Measurements from ENCODE around the gene GALNT17.

DNA sequence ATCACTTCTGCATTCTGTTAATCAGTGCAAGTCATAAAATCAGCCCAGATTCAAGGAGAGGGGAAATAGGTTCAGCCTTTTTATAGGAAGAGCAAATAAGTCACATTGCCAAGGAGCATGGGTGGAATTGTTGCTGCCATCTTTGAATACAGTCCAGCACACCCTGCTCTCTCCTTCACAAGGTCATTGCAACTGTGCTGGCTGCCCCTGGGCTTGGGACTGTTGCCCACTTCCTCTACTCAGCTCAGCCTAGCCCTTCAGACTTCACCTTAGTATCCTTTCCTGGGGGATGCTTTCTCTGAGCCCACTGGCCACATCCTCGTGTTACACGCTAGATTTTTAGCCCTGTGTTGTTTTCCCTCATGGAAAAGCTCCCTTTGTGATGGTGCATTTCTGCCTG, 527.7 kb downstream of the GALNT17 start:
- TF ChIP-seq, protein P1, sequence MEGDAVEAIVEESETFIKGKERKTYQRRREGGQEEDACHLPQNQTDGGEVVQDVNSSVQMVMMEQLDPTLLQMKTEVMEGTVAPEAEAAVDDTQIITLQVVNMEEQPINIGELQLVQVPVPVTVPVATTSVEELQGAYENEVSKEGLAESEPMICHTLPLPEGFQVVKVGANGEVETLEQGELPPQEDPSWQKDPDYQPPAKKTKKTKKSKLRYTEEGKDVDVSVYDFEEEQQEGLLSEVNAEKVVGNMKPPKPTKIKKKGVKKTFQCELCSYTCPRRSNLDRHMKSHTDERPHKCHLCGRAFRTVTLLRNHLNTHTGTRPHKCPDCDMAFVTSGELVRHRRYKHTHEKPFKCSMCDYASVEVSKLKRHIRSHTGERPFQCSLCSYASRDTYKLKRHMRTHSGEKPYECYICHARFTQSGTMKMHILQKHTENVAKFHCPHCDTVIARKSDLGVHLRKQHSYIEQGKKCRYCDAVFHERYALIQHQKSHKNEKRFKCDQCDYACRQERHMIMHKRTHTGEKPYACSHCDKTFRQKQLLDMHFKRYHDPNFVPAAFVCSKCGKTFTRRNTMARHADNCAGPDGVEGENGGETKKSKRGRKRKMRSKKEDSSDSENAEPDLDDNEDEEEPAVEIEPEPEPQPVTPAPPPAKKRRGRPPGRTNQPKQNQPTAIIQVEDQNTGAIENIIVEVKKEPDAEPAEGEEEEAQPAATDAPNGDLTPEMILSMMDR (IDR thresholded peaks at IDR 0.05): no peak
- TF ChIP-seq POLR2AphosphoS5 (IDR thresholded peaks at IDR 0.05; ENCODE audit: low read depth, low read length): no peak
- no peak for TF ChIP-seq SIN3A (IDR thresholded peaks at IDR 0.05; ENCODE audit: borderline replicate concordance, insufficient read depth, low read depth, low read length)
- TF ChIP-seq, protein P2, sequence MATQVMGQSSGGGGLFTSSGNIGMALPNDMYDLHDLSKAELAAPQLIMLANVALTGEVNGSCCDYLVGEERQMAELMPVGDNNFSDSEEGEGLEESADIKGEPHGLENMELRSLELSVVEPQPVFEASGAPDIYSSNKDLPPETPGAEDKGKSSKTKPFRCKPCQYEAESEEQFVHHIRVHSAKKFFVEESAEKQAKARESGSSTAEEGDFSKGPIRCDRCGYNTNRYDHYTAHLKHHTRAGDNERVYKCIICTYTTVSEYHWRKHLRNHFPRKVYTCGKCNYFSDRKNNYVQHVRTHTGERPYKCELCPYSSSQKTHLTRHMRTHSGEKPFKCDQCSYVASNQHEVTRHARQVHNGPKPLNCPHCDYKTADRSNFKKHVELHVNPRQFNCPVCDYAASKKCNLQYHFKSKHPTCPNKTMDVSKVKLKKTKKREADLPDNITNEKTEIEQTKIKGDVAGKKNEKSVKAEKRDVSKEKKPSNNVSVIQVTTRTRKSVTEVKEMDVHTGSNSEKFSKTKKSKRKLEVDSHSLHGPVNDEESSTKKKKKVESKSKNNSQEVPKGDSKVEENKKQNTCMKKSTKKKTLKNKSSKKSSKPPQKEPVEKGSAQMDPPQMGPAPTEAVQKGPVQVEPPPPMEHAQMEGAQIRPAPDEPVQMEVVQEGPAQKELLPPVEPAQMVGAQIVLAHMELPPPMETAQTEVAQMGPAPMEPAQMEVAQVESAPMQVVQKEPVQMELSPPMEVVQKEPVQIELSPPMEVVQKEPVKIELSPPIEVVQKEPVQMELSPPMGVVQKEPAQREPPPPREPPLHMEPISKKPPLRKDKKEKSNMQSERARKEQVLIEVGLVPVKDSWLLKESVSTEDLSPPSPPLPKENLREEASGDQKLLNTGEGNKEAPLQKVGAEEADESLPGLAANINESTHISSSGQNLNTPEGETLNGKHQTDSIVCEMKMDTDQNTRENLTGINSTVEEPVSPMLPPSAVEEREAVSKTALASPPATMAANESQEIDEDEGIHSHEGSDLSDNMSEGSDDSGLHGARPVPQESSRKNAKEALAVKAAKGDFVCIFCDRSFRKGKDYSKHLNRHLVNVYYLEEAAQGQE (IDR thresholded peaks at IDR 0.05; ENCODE audit: insufficient read depth in 1 of 2, low read depth in 2 of 2, low read length in 1 of 2): no peak
